GM12878 (cell line): Measurements from ENCODE around the gene SLC6A15. TPM values are rescaled to one million over a fixed set of nuclear protein-coding genes. Genes with fewer than 3 reads are reported as not detected.

Source experiments
- ATAC-seq: fragments of 200-7000 bp; cut with Tn5 transposase; 3 replicates; pipeline ENCODE4 v1.9.1; 2020; ENCODE audit warnings: mild to moderate bottlenecking, moderate library complexity
- BruUV-seq: library from RNA; stranded (reverse); fragments of 400-500 nt; replicated peaks from 2 replicates; lab custom pipeline; 2021; lab: Mats Ljungman, UMichigan
- CTCF ChIA-PET: fragments of 300-600 bp; sonication (Branson Sonifier 250); formaldehyde crosslinking; extraction: SDS; loops from one replicate; lab custom pipeline; 2021; ENCODE audit warnings: inconsistent platforms; lab: Yijun Ruan, JAX
- POLR2A ChIA-PET: fragments of 350-600 bp; formaldehyde crosslinking; extraction: SDS; loops from one replicate; lab custom pipeline; 2021; ENCODE audit warnings: inconsistent platforms; lab: Charles Lee
- RAD21 ChIA-PET: fragments of 300-600 bp; sonication (Branson Sonifier 250); formaldehyde crosslinking; loops from one replicate; lab custom pipeline; 2023; ENCODE audit warnings: antibody characterized with exemption; ENCODE audit not compliant: unreplicated experiment; lab: Charles Lee
- SMC1A ChIA-PET: fragments of 300-600 bp; sonication (Branson Sonifier 250); formaldehyde crosslinking; loops from one replicate; lab custom pipeline; 2023; ENCODE audit not compliant: unreplicated experiment, uncharacterized antibody; lab: Charles Lee
- DNase-seq: peaks from one replicate; pipeline ENCODE4 v3.0.0-alpha.2; 2011; ENCODE audit warnings: low read depth, low spot score
- FAIRE-seq: peaks from 3 replicates; lab custom pipeline; 2011; peaks lifted over from hg19 to GRCh38; lab: Jason Lieb, UNC
- H2AFZ ChIP-seq: 2 replicates; pipeline ENCODE4 v1.6.0; 2011; ENCODE audit warnings: low read depth, low read length, control low read depth; ENCODE audit not compliant: control insufficient read depth
- H3K27ac ChIP-seq: 2 replicates; pipeline ENCODE4 v1.5.1; 2011; ENCODE audit warnings: control low read depth; ENCODE audit not compliant: control insufficient read depth, insufficient read depth
- H3K27me3 ChIP-seq, 2 experiments: replicated peaks in 1 of 2; 2 replicates each; pipeline versions ENCODE4 v1.6.0 to v1.6.1; 2011; ENCODE audit warnings: low read length in 1 of 2; ENCODE audit not compliant: control insufficient read depth in 2 of 2, insufficient read depth in 2 of 2
- H3K36me3 ChIP-seq, 2 experiments: 2 replicates each; pipeline ENCODE4 v1.5.1; 2011; ENCODE audit warnings: low read length in 1 of 2; ENCODE audit not compliant: control insufficient read depth in 2 of 2, insufficient read depth in 2 of 2
- H3K4me1 ChIP-seq: 2 replicates; pipeline ENCODE4 v1.6.1; 2011; ENCODE audit warnings: mild to moderate bottlenecking, low read length, moderate library complexity, mixed read lengths; ENCODE audit not compliant: control insufficient read depth, insufficient read depth
- H3K4me2 ChIP-seq: 2 replicates; pipeline ENCODE4 v1.6.0; 2011; ENCODE audit warnings: control low read depth; ENCODE audit not compliant: control insufficient read depth, insufficient read depth
- H3K4me3 ChIP-seq: fragments of 200-600 bp; sonication (generic); 2 replicates; pipeline ENCODE4 v1.5.1; 2016
- H3K79me2 ChIP-seq: 2 replicates; pipeline ENCODE4 v1.6.0; 2011; ENCODE audit warnings: low read length; ENCODE audit not compliant: control insufficient read depth, insufficient read depth
- H3K9ac ChIP-seq: 2 replicates; pipeline ENCODE4 v1.8.0; 2011; ENCODE audit warnings: low read length, control low read depth, mixed read lengths; ENCODE audit not compliant: control insufficient read depth, insufficient read depth
- H3K9me3 ChIP-seq: replicated peaks from 3 replicates; pipeline ENCODE4 v1.5.1; 2011; ENCODE audit warnings: mild to moderate bottlenecking, low read length; ENCODE audit not compliant: control insufficient read depth, insufficient read depth
- H4K20me1 ChIP-seq: 2 replicates; pipeline ENCODE4 v1.6.0; 2011; ENCODE audit not compliant: control insufficient read depth, insufficient read depth
- CHD2 ChIP-seq: IDR thresholded peaks from 2 replicates; pipeline ENCODE4 v1.6.1; 2011; ENCODE audit warnings: low read depth, low read length, improper control_type of control experiment, borderline replicate concordance
- JUNB ChIP-seq: IDR thresholded peaks from 2 replicates; pipeline ENCODE4 v1.6.1; 2016; ENCODE audit warnings: antibody characterized with exemption, mild to moderate bottlenecking
- MLLT1 ChIP-seq: fragments of 450-650 bp; IDR thresholded peaks from 2 replicates; pipeline ENCODE4 v1.6.1; 2016; ENCODE audit warnings: mild to moderate bottlenecking
- TCF12 ChIP-seq: IDR thresholded peaks from 2 replicates; pipeline ENCODE4 v1.6.1; 2011; ENCODE audit warnings: low read depth, mild to moderate bottlenecking, low read length
- WRNIP1 ChIP-seq: IDR thresholded peaks from 2 replicates; pipeline ENCODE4 v1.6.1; 2011; ENCODE audit warnings: low read depth, low read length, improper control_type of control experiment, borderline replicate concordance
- ZNF217 ChIP-seq: fragments of 450-650 bp; IDR thresholded peaks from 2 replicates; pipeline ENCODE4 v1.6.1; 2017; ENCODE audit warnings: antibody characterized with exemption, mild to moderate bottlenecking
- WGBS: methylation state at CpG from one replicate; pipeline ENCODE4 v1.1.6; 2016; ENCODE audit warnings: low lambda C conversion rate; ENCODE audit not compliant: insufficient replicate concordance, insufficient coverage; ENCODE audit errors: missing lambda C conversion rate; 5-methylcytosine and 5-hydroxymethylcytosine counted together
- in situ Hi-C: fragments of 300-500 bp; cut with MboI; formaldehyde crosslinking; loops from 9 replicates; pipeline ENCODE4 v1.14.3; 2018; ENCODE audit warnings: mixed read lengths
- intact Hi-C: fragments of 100-400 bp; cut with micrococcal nuclease; formaldehyde crosslinking; loops from one replicate; pipeline ENCODE4 v1.14.2; 2022; ENCODE audit not compliant: unreplicated experiment
- polyA plus RNA-seq, 11 experiments: library from polyadenylated mRNA; depleted of rRNA in 4 of 11; unstranded in 6 of 11; stranded (reverse) in 5 of 11; fragments of >200 nt; fragmentation: Nextera tagmentation in 4 of 11; fragmentation: Illumina TruSeq in 1 of 11; extraction: Ambion mirVana in 4 of 11; extraction: Trizol in 1 of 11; gene quantifications; 1 replicate in 1 of 11; 2 replicates in 10 of 11; pipeline versions ENCODE4 v1.2.1 to v1.2.3, GENCODE V29; 2011 to 2016; ENCODE audit warnings: inconsistent platforms in 2 of 11, missing spikeins in 2 of 11, low read depth in 1 of 11
- total RNA-seq, 4 experiments: library from RNA; depleted of rRNA in 3 of 4; stranded (reverse); fragments of >200 nt in 3 of 4; fragmentation: Illumina TruSeq in 1 of 4; extraction: Trizol in 1 of 4; gene quantifications; 2 replicates each; pipeline versions ENCODE4 v1.2.1 to v1.2.3, GENCODE V29; 2013 to 2021

The SLC6A15 gene
- total and polyA plus RNA-seq, 10 of the 15 experiments (the other 5 are each of a cell fraction or from before 2014, with no cell fraction given) = 0.04 TPM; not detected in 9

DNA sequence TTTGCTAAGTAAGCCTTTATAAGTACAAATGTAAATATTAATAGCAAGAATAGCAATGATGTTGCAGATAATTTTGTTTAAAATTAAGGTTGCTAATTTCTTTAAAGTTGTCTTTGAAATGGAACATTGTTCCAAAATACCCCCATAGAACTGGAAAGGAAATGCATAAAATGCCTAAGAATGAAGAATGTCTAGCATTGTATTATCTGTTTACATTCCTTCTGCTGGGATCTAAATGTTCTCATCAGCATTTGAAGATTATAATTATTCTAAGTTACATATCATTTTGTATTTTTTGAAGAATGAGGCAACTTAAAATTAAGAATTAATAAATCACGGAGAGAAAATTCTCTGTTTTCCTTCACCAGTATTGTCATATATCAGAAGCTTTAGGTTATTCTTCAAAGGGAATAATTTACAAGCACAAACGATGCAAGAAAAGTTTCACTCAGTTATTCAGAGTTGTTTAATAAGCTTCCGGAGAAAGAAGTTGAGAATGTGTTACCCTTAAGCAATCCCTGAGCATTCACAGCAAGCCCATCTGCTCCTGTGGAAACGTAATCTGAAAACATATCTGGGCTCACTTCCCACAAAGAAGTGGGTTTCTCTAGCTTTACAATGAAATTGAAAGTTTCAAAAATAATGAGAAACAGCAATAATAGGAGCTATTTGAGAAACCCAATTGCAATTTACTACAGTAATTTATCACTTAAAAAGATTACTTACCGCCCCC, 21.3 kb downstream of the SLC6A15 start:
- 32% methylated on average over 5 of the region's 5 CpGs for WGBS
- no peak overlapping the region for H3K27ac ChIP-seq
- ChIA-PET POLR2A (no interaction called here), SMC1A (interaction anchor here (1.1 kb wide), 1 partner anchor 137 kb away, joined by 5 read pairs; no protein-coding TSS in a partner anchor), RAD21 (no interaction called here), CTCF (interaction anchor here (0.6 to 2.4 kb wide), 2 partner anchors 16 to 137 kb away, joined by 3 to 6 read pairs; no protein-coding TSS in a partner anchor)
- no peaks in the 10 kb centered on the region for H3K4me1 ChIP-seq
- DNase-seq = no peak
- H4K20me1 ChIP-seq = no peaks in the 10 kb centered on the region
- H2AFZ ChIP-seq = no peak overlapping the region
- H3K9ac ChIP-seq = no peak overlapping the region
- no TSS peak for BruUV-seq
- no peaks in the 10 kb centered on the region for H3K27me3 ChIP-seq
- H3K9me3 ChIP-seq = no peaks in the 10 kb centered on the region
- intact Hi-C loops (no loop called here), in situ Hi-C loops (no loop called here)
- FAIRE-seq = no peak
- no peaks in the 10 kb centered on the region for H3K79me2 ChIP-seq
- H3K4me3 ChIP-seq = no peak overlapping the region
- no peak overlapping the region for H3K4me2 ChIP-seq
- TF ChIP-seq TCF12 (no peak), ZNF217 (no peak), CHD2 (no peak), JUNB (no peak), WRNIP1 (no peak), MLLT1 (no peak)
- H3K36me3 ChIP-seq = no peaks in the 10 kb centered on the region
- ATAC-seq = no peak
